ENCODE measurements around the gene MXI1.
"Not testable (repeated sequence)": the region's sequence is repeated elsewhere in the genome, so short reads cannot be mapped to it uniquely, and the experiment has no call there.

Gene MXI1

DNA sequence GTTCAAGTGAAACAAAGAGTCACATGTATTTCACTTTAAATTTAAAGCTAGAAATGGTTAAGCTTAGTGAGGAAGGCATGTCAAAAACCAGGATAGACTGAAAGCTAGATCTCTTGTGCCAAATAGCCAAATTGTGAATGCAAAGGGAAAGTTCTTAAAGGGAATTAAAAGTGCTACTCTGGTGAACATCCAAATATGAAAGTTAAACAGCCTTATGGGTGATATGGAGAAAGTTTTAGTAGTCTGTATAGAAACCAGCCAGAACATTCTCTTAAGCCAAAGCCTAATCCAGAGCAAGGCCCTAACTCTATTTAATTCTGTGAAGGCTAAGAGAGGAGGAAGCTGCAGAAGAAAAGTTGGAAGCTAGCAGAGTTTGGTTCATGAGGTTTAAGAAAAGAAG lies 47.1 kb downstream of the MXI1 start:
- no peak overlapping the region for H3K9ac ChIP-seq (ENCODE audit: low read depth, low read length)
- no peaks in the 10 kb centered on the region for H3K4me1 ChIP-seq (ENCODE audit: control insufficient read depth, insufficient read depth, low read length)
- no peak overlapping the region for H3K4me3 ChIP-seq (ENCODE audit: low read depth, low read length)
- H3K36me3 ChIP-seq (ENCODE audit: control insufficient read depth, insufficient read depth, low read length) = no peaks in the 10 kb centered on the region
- no peaks in the 10 kb centered on the region for H3K9me3 ChIP-seq (ENCODE audit: control insufficient read depth, insufficient read depth, low read length)
- H3K27me3 ChIP-seq (ENCODE audit: control insufficient read depth, insufficient read depth, low read length) = no peaks in the 10 kb centered on the region

DNA sequence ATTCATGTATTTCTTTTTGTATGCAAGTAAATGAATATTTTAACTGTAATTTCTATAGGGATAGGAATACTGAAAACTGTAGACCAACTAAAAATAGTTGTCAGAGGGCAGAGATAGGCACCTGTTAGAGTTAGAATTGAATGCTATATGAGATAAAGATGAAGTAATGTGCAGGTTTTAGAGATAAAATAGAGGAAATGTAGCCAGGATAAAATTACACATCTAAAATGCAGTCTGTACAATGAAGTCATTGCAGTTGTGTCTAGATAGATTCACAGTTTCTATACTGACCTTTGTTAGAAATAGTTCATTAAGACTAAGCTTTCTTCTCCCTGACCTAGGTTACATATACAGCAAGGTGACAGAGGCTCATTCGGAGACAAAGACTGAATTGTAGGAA lies 51.1 kb downstream of the MXI1 start:
- Histone ChIP-seq H3K4me3 (ENCODE audit: low read depth, low read length) (no peak overlapping the region), H3K9me3 (ENCODE audit: control insufficient read depth, insufficient read depth, low read length) (no peaks in the 10 kb centered on the region), H3K9ac (ENCODE audit: low read depth, low read length) (no peak overlapping the region), H3K36me3 (ENCODE audit: control insufficient read depth, insufficient read depth, low read length) (no peaks in the 10 kb centered on the region), H3K4me1 (ENCODE audit: control insufficient read depth, insufficient read depth, low read length) (no peaks in the 10 kb centered on the region), H3K27me3 (ENCODE audit: control insufficient read depth, insufficient read depth, low read length) (no peaks in the 10 kb centered on the region)

DNA sequence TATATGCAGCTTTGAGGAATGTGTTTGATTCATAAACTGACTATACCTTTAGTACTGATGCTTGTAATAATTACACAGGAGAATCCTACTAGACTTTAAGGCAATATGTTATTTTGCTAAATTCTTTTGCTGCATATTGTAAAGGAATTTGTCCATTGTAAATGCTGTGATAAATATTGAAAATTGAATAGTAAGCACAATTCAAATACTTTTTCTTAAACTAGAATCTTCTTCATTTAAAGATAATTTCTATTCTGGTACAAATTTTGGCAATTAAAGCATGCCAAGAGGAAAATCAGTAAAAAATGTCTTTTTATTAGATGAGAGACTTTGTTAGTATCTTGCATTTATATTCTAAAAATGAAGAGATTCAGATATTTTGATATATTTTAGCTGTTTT lies 51.9 kb downstream of the MXI1 start:
- Histone ChIP-seq H3K4me3 (ENCODE audit: low read depth, low read length) (no peak overlapping the region), H3K9me3 (ENCODE audit: control insufficient read depth, insufficient read depth, low read length) (no peaks in the 10 kb centered on the region), H3K27me3 (ENCODE audit: control insufficient read depth, insufficient read depth, low read length) (no peaks in the 10 kb centered on the region), H3K36me3 (ENCODE audit: control insufficient read depth, insufficient read depth, low read length) (no peaks in the 10 kb centered on the region), H3K4me1 (ENCODE audit: control insufficient read depth, insufficient read depth, low read length) (no peaks in the 10 kb centered on the region), H3K9ac (ENCODE audit: low read depth, low read length) (no peak overlapping the region)

DNA sequence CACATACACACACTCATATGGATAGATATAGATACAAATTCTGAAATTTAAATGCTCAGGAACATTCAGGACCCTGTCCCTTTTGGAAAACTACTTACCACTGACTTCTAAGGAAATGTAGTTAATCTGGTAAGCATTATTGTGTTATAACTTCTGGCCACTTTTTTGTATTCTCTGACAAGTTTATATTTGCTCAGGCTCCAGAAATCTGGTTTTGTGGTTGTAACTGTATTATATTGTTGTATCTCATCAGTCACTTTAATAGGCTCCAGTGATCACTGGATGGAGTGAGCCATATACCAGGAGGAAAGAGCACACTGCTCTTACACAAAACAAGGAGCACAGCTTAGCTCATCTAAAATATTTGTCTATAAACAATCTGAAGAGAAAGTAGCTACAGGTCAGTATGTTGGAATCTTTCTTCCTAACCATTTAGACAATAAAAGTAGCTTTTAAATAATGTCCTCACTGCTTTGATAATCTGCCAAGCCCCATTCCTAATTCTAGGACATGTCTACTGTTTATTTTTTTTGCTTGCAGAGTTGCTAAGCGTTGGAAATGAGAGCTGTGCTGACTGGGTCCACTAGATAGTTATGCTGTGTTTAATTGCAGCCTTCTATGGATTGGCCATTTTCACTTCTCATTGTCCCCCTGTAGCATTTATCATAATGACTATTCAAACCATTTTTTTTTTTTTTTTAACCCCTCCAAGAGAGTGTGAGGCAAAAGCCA lies 53.5 kb downstream of the MXI1 start:
- H3K4me3 ChIP-seq (ENCODE audit: low read depth, low read length) = no peak overlapping the region
- H3K4me1 ChIP-seq (ENCODE audit: control insufficient read depth, insufficient read depth, low read length) = no peaks in the 10 kb centered on the region
- no peaks in the 10 kb centered on the region for H3K27me3 ChIP-seq (ENCODE audit: control insufficient read depth, insufficient read depth, low read length)
- H3K9me3 ChIP-seq (ENCODE audit: control insufficient read depth, insufficient read depth, low read length) = no peaks in the 10 kb centered on the region
- no peak overlapping the region for H3K9ac ChIP-seq (ENCODE audit: low read depth, low read length)
- no peaks in the 10 kb centered on the region for H3K36me3 ChIP-seq (ENCODE audit: control insufficient read depth, insufficient read depth, low read length)

DNA sequence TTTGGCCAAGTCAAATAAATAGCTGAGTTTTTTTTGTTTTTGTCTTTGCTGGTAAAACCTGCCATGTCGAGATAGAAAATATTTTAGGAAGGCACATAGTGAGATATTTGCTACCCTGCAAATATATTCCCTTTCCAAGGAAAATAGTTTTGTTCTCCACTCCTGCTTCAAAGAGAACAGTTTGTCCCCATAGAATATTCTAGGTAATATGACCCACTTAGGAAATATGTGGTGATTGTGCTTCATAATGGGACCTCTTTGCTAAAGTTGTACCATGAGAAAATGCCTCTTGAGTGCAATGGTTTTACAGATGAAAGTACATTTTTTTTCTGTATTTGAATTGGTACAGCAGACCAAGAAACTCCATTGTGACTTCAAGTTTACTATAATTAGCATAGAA lies 55.8 kb downstream of the MXI1 start:
- H3K9me3 ChIP-seq (ENCODE audit: control insufficient read depth, insufficient read depth, low read length) = no peaks in the 10 kb centered on the region
- no peaks in the 10 kb centered on the region for H3K27me3 ChIP-seq (ENCODE audit: control insufficient read depth, insufficient read depth, low read length)
- no peak overlapping the region for H3K4me3 ChIP-seq (ENCODE audit: low read depth, low read length)
- no peak overlapping the region for H3K9ac ChIP-seq (ENCODE audit: low read depth, low read length)
- H3K36me3 ChIP-seq (ENCODE audit: control insufficient read depth, insufficient read depth, low read length) = no peaks in the 10 kb centered on the region
- no peaks in the 10 kb centered on the region for H3K4me1 ChIP-seq (ENCODE audit: control insufficient read depth, insufficient read depth, low read length)

DNA sequence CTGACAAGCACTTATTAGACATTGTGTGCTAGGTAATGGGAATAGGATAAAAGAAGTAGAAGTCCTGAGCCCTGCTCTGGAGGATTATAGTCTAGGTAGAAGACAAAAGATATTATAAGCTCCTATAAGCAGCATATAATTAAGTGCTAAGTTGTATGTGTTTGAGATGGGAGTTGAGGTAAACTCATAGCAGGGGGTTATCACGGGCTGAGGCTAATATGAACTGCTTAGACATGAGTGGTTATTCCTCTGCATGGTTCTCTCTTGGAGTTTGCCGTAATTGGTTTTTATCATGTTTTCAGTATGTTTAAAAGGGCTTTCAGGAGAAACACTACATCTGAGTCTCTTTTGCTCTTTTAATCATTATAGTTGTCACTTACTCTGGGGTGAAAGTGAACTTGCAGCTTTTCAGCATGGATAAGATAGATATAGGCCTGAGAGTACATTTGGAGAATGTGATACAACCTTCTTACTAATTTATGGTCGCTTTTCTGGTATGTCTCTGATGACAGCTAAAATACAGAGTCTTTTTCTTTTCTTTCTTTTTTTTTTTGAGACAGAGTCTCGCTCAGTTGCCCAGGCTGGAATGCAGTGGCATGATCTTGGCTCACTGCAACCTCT lies 58.3 kb downstream of the MXI1 start:
- no peak overlapping the region for H3K9ac ChIP-seq (ENCODE audit: low read depth, low read length)
- no peaks in the 10 kb centered on the region for H3K9me3 ChIP-seq (ENCODE audit: control insufficient read depth, insufficient read depth, low read length)
- no peak overlapping the region for H3K4me3 ChIP-seq (ENCODE audit: low read depth, low read length)
- H3K4me1 ChIP-seq (ENCODE audit: control insufficient read depth, insufficient read depth, low read length) = no peaks in the 10 kb centered on the region
- H3K36me3 ChIP-seq (ENCODE audit: control insufficient read depth, insufficient read depth, low read length) = no peaks in the 10 kb centered on the region
- no peaks in the 10 kb centered on the region for H3K27me3 ChIP-seq (ENCODE audit: control insufficient read depth, insufficient read depth, low read length)

DNA sequence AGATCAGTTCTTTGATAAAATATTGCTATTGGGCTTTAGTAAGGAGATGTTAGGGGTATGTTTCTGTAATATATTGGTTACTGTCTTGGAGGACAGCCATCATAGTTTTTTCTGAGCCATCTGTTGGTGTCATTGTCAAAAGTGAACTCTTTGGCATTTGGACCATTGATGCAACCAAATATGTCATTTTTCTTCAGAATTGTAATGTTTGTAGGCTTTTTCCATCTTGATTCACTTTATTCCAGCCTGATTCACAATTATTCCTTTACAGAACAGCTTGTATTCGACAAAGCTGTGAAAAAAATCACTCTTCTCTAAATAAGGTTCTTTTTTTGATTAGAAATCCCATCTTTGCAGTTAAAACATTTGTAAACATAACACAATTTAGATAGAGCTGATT lies 59.9 kb downstream of the MXI1 start:
- H3K4me1 ChIP-seq (ENCODE audit: control insufficient read depth, insufficient read depth, low read length) = no peaks in the 10 kb centered on the region
- no peaks in the 10 kb centered on the region for H3K36me3 ChIP-seq (ENCODE audit: control insufficient read depth, insufficient read depth, low read length)
- H3K9me3 ChIP-seq (ENCODE audit: control insufficient read depth, insufficient read depth, low read length) = no peaks in the 10 kb centered on the region
- H3K9ac ChIP-seq (ENCODE audit: low read depth, low read length) = no peak overlapping the region
- no peaks in the 10 kb centered on the region for H3K27me3 ChIP-seq (ENCODE audit: control insufficient read depth, insufficient read depth, low read length)
- H3K4me3 ChIP-seq (ENCODE audit: low read depth, low read length) = no peak overlapping the region

DNA sequence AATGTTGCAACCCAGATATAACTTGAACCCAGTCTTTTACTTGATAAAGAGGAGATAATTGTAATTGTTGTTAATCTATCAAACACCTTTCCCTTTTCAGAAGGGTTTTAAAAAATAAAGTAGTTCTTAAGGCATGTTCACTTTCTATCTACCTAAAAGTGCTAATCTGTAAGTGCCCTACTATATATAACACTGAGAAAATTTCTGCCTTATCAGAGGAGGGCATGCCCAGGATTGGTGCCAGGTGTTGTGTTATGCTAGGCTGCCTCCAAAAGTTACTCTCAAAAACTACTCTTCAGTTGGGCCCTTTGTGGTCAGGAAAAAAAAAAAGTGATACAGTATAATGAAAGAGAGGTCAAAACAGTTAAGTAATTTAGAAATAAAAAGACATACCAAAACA lies 61.0 kb downstream of the MXI1 start:
- H3K36me3 ChIP-seq (ENCODE audit: control insufficient read depth, insufficient read depth, low read length) = no peaks in the 10 kb centered on the region
- H3K27me3 ChIP-seq (ENCODE audit: control insufficient read depth, insufficient read depth, low read length) = no peaks in the 10 kb centered on the region
- no peaks in the 10 kb centered on the region for H3K4me1 ChIP-seq (ENCODE audit: control insufficient read depth, insufficient read depth, low read length)
- no peak overlapping the region for H3K4me3 ChIP-seq (ENCODE audit: low read depth, low read length)
- no peaks in the 10 kb centered on the region for H3K9me3 ChIP-seq (ENCODE audit: control insufficient read depth, insufficient read depth, low read length)
- H3K9ac ChIP-seq (ENCODE audit: low read depth, low read length) = no peak overlapping the region

DNA sequence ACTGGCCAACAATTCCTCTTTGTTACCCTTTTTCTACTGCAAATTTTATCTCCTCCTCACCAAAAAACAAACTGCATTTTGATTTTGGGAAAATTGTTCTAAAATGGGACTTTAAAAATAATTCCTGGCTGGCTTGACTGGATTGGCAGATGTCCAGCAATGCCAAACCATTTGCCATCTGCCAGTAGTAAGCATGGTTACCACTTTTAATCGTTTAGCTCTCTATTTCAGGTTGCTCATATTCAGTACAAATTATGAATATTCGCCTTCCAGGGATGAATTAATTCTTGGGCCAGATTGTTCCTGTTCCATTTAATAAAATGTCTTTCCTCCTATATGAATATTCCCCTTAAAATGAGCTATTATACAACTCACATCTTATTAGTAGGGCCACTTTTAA lies 61.6 kb downstream of the MXI1 start:
- Histone ChIP-seq H3K9me3 (ENCODE audit: control insufficient read depth, insufficient read depth, low read length) (no peaks in the 10 kb centered on the region), H3K36me3 (ENCODE audit: control insufficient read depth, insufficient read depth, low read length) (no peaks in the 10 kb centered on the region), H3K4me1 (ENCODE audit: control insufficient read depth, insufficient read depth, low read length) (peaks cover under 1% of the 10 kb centered on the region), H3K9ac (ENCODE audit: low read depth, low read length) (no peak overlapping the region), H3K4me3 (ENCODE audit: low read depth, low read length) (no peak overlapping the region), H3K27me3 (ENCODE audit: control insufficient read depth, insufficient read depth, low read length) (no peaks in the 10 kb centered on the region)

DNA sequence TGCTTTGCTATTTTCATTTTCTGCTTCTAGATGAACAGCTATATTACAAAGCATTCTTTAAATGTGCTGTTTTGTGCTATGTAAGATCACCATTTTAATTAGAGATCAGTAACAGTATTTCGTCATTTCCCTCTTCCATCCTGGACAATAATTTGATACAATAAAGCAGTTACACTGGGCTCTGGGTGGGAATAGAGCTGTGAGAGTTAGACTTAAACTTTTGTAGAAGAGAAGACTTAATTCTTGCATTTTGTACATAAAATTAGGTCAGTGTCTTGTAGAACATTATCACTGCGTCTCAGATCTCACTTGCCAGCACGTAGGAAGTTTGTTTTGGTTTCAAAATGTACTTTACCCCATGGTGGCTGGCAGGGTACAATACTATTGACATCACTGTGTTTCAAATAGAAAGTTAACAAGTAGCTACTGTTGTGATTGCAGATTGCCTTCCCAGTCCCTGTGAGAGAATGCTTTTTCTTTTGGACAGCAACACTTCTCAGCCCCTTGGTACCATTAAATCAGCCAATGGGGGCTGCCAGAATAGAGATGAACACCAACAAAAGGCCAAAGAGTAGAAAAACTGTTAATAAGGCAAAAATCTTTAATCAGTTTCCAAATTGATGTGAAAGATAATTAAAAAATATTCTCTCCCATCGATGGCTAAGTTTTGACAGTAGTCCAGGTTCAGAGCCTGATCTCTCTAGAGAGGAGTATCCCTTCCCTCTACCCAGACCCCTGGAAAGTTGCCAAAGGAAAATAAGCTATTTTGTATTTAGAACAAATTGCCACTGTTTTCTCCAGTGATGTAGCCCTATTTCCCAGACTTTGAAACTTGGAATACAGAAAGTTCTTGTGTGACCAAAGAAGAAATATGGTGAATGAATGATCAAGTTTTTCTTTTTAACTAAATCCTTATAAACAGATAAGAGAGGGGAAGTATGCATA lies 62.2 kb downstream of the MXI1 start:
- Histone ChIP-seq H3K36me3 (ENCODE audit: control insufficient read depth, insufficient read depth, low read length) (no peaks in the 10 kb centered on the region), H3K4me1 (ENCODE audit: control insufficient read depth, insufficient read depth, low read length) (peaks cover 4% of the 10 kb centered on the region), H3K4me3 (ENCODE audit: low read depth, low read length) (no peak overlapping the region), H3K9ac (ENCODE audit: low read depth, low read length) (no peak overlapping the region), H3K27me3 (ENCODE audit: control insufficient read depth, insufficient read depth, low read length) (no peaks in the 10 kb centered on the region), H3K9me3 (ENCODE audit: control insufficient read depth, insufficient read depth, low read length) (no peaks in the 10 kb centered on the region)

DNA sequence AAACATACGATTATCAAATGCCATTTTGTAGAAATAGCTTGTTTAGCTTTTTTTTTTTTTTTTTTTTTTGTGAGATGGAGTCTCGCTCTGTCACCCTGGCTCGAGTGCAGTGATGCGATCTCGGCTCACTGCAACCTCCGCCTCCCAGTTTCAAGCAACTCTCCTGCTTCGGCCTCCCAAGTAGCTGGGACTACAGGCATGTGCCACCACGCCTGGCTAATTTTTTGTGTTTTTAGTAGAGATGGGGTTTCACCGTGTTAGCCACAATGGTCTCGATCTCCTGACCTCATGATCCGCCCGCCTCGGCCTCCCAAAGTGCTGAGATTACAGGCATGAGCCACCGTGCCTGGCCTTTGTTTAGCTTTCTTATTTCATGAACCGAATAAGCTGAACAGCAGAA lies 65.6 kb downstream of the MXI1 start:
- not testable (repeated sequence) for H3K27me3 ChIP-seq (ENCODE audit: control insufficient read depth, insufficient read depth, low read length); H3K36me3 ChIP-seq (ENCODE audit: control insufficient read depth, insufficient read depth, low read length); H3K4me1 ChIP-seq (ENCODE audit: control insufficient read depth, insufficient read depth, low read length); H3K4me3 ChIP-seq (ENCODE audit: low read depth, low read length); H3K9me3 ChIP-seq (ENCODE audit: control insufficient read depth, insufficient read depth, low read length); H3K9ac ChIP-seq (ENCODE audit: low read depth, low read length)

DNA sequence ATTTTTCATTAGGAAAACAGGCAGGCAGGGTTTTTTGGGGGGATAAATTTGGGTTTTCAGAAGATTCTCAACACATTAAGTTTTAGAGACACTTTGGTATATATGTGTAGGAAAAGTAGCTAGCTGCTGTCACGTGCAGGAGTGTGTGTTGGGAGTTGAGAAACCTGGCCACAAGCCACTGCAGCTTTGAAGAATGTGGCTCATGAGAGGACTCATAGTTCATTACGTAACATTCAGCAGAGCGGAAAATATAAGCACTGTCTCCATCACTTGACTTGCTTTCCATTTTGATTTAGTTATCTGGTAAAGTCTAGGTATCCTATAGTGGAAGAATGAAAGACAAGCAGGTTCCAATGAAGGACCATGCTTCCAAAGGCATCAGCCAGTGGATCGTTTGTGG lies 66.1 kb downstream of the MXI1 start:
- H3K36me3 ChIP-seq (ENCODE audit: control insufficient read depth, insufficient read depth, low read length) = no peaks in the 10 kb centered on the region
- H3K4me3 ChIP-seq (ENCODE audit: low read depth, low read length) = no peak overlapping the region
- H3K9me3 ChIP-seq (ENCODE audit: control insufficient read depth, insufficient read depth, low read length) = no peaks in the 10 kb centered on the region
- peaks cover 4% of the 10 kb centered on the region for H3K4me1 ChIP-seq (ENCODE audit: control insufficient read depth, insufficient read depth, low read length)
- H3K27me3 ChIP-seq (ENCODE audit: control insufficient read depth, insufficient read depth, low read length) = no peaks in the 10 kb centered on the region
- H3K9ac ChIP-seq (ENCODE audit: low read depth, low read length) = no peak overlapping the region
